HG03469 (cell line): ENCODE measurements around the gene MRPS33.
A peak's percentile ranks its signal among the peaks of the same experiment; 100 is the strongest.
"Not testable (repeated sequence)": the region's sequence is repeated elsewhere in the genome, so short reads cannot be mapped to it uniquely, and the experiment has no call there.

Source experiments
- ATAC-seq: cut with Tn5 transposase; IDR thresholded peaks from one replicate; pipeline ENCODE4 v1.9.1; 2021; ENCODE audit warnings: mild to moderate bottlenecking, moderate library complexity, moderate number of reproducible peaks; ENCODE audit not compliant: unreplicated experiment

The MRPS33 gene

GRCh38 chr7:141014524-141015395, at the start of gene MRPS33:
MRPS33 (minus strand) TSS chr7:141014952; CDS start chr7:141010633, 4,319 bp downstream.
- ATAC-seq: peak; percentile 98

- ATAC-seq: no peak
Measured at GRCh38 chr7:141057788-141058187, 43.0 kb upstream of the MRPS33 start.

DNA sequence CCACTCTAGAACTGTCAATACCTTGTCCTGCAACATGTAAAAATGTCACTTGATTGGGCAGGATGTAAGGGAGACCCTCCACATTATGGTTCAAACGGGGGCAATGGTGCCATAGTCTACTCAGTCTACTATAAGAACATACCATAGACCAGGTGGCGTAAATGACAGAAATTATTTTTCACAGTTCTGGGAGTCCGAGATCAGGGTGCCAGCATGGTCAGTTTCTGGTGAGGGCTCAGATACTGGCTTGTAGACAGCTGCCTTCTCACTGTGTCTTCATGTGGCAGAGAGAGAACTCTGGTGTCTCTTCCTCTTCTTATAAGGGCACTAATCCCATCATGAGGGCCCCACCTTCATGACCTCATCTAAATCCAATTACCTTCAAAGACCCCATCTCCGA, 40.4 kb upstream of the MRPS33 start:
- ATAC-seq: no peak

- ATAC-seq: no peak
Measured at GRCh38 chr7:141053626-141054025, 38.9 kb upstream of the MRPS33 start.

- ATAC-seq: no peak
Measured at GRCh38 chr7:141045842-141046620, 31.3 kb upstream of the MRPS33 start.

- ATAC-seq: no peak
Measured at GRCh38 chr7:141045126-141045841, 30.5 kb upstream of the MRPS33 start.

GRCh38 chr7:141043616-141044015, 28.9 kb upstream of the MRPS33 start:
- no peak for ATAC-seq

GRCh38 chr7:141042222-141043193, 27.8 kb upstream of the MRPS33 start:
- ATAC-seq: no peak

GRCh38 chr7:141039376-141039775, 24.6 kb upstream of the MRPS33 start:
- ATAC-seq: no peak

DNA sequence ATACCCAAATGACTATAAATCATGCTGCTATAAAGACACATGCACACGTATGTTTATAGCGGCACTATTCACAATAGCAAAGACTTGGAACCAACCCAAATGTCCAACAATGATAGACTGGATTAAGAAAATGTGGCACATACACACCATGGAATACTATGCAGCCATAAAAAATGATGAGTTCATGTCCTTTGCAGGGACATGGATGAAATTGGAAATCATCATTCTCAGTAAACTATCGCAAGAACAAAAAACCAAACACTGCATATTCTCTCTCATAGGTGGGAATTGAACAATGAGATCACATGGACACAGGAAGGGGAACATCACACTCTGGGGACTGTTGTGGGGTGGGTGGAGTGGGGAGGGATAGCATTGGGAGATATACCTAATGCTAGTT, 23.3 kb upstream of the MRPS33 start:
- not testable (repeated sequence) for ATAC-seq

DNA sequence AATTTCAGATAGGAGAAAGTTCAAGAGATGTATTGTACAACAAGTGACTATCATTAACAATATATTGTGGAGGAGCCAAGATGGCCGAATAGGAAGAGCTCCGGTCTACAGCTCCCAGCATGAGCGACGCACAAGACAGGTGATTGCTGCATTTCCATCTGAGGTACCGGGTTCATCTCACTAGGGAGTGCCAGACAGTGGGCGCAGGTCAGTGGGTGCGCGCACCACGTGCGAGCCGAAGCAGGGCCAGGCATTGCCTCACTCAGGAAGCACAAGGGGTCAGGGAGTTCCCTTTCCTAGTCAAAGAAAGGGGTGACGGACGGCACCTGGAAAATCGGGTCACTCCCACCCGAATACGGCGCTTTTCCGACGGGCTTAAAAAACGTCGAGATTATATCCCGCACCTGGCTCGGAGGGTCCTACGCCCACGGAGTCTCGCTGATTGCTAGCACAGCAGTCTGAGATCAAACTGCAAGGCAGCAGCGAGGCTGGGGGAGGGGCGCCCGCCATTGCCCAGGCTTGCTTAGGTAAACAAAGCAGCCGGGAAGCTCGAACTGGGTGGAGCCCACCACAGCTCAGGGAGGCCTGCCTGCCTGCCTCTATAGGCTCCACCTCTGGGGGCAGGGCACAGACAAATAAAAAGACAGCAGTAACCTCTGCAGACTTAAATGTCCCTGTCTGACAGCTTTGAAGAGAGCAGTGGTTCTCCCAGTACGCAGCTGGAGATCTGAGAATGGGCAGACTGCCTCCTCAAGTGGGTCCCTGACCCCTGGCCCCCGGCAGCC, 18.0 kb upstream of the MRPS33 start:
- ATAC-seq: not testable (repeated sequence)

DNA sequence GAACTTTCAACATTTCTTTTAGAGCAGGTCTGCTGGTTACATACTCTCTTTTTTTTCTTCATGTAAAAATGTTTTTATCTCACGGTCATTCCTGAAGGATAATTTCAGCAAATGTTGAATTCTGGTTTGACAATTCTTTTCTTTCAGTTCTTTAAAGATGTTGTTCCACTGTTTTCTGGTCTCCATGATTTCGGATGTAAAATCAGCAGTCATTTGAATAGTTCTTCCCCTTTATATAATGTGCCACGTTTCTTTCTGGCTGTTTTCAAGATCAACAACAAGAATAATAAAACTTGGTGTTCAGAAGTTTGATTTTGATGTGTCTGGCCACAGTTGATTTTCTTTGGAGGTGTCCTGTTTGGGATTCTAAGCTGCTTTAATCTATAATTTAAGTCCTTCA, 14.0 kb upstream of the MRPS33 start:
- no peak for ATAC-seq

- no peak for ATAC-seq
Measured at GRCh38 chr7:141027043-141027442, 12.3 kb upstream of the MRPS33 start.

GRCh38 chr7:141024668-141025067, 9.9 kb upstream of the MRPS33 start:
- no peak for ATAC-seq

DNA sequence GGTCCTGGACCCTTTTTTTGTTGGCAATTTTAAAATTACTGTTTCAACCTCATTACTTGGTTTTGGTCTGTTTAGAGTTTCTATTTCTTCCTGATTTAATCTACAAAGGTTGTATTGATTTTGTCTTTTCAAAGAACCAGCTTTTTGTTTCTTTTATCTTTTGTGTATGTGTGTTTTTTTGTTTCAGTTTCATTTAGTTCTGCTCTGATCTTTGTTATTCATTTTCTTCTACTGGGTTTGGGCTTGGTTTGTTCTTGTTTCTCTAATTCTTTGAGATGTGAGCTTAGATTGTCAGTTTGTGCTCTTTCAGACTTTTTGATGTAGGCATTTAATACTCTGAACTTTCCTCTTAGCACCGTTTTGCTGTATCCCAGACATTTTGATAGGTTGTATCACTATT, 8.5 kb upstream of the MRPS33 start:
- ATAC-seq: no peak

DNA sequence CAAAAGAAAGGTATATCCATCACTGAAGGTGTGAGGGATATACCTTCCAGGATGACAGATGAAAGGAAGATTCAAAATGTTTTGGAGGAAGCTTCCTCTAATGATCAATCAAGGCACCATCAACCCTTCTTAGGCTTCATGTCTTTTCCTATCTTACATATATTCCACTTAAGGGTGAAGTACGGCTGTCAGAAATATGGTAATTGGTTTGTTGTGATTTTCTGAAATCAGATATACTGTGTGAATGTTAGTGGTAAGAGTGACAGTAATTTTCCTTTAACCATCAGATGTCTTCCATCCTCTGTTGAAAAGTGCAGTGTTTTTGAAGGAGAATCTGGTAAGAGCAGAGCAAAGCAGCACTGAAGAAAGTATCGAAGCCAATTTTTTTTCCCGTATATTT, 2.8 kb upstream of the MRPS33 start:
- no peak for ATAC-seq

- ATAC-seq: no peak
Measured at GRCh38 chr7:141016349-141016748, 1.6 kb upstream of the MRPS33 start.

DNA sequence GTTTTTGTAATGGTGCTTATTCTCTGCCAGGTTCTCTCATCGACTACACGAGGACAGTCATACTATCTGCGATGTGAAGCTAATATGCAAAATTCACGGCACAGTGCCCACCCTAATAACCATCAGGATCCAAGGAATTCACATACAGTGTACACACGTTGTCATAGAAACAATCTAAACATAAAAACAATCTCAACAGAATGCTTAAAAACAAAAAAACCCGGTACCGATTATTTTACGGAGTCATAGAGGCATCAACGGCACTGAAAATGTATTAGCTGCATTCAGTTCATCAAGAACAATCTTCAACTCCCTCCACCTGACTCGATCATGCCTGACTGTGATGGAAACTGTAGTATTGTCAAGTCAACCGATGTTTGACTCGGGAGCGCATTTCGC, 628 bp downstream of the MRPS33 start:
- no peak for ATAC-seq

GRCh38 chr7:141013345-141013715, 1.4 kb downstream of the MRPS33 start:
- ATAC-seq: no peak
